Kidney (tissue), 14 donors: ENCODE results near the gene MBNL1. TPM values are rescaled to one million over a fixed set of nuclear protein-coding genes. Genes with fewer than 3 reads are reported as not detected.

Source experiments
- DNase-seq, 5 donors: peaks; one replicate each; pipeline ENCODE4 v3.0.0-alpha.2; 2013 to 2020
- FAIRE-seq: peaks from 2 replicates; lab custom pipeline; 2012; peaks lifted over from hg19 to GRCh38; lab: Jason Lieb, UNC
- H3K27ac ChIP-seq, 2 donors: one replicate each; pipeline ENCODE4 v1.7.0; 2013; ENCODE audit warnings: low read depth in 2 of 2, low read length in 2 of 2, inconsistent platforms in 1 of 2
- H3K27me3 ChIP-seq: one replicate; pipeline ENCODE4 v1.7.1; 2013; ENCODE audit warnings: low read length, inconsistent platforms; ENCODE audit not compliant: control insufficient read depth, insufficient read depth
- H3K36me3 ChIP-seq, 3 donors: one replicate each; pipeline versions ENCODE4 v1.7.0 to v1.7.1; 2013; ENCODE audit warnings: low read length in 3 of 3, control low read depth in 1 of 3, inconsistent platforms in 1 of 3; ENCODE audit not compliant: insufficient read depth in 3 of 3, control insufficient read depth in 2 of 3
- H3K4me1 ChIP-seq, 3 donors: one replicate each; pipeline versions ENCODE4 v1.7.0 to v1.7.1; 2013; ENCODE audit warnings: low read length in 3 of 3, inconsistent platforms in 1 of 3, low read depth in 1 of 3; ENCODE audit not compliant: control insufficient read depth in 2 of 3, insufficient read depth in 2 of 3
- H3K4me3 ChIP-seq, 3 donors: one replicate each; pipeline versions ENCODE4 v1.7.0 to v1.8.1; 2013; ENCODE audit warnings: low read length in 3 of 3, control low read depth in 1 of 3, inconsistent platforms in 1 of 3
- H3K9ac ChIP-seq, 3 donors: one replicate each; pipeline versions ENCODE4 v1.7.0 to v1.7.1; 2013; ENCODE audit warnings: low read length in 3 of 3, control low read depth in 1 of 3, inconsistent platforms in 1 of 3
- H3K9me3 ChIP-seq, 3 donors: one replicate each; pipeline versions ENCODE4 v1.7.0 to v1.7.1; 2013; ENCODE audit warnings: low read length in 3 of 3, control low read depth in 1 of 3, inconsistent platforms in 1 of 3; ENCODE audit not compliant: control insufficient read depth in 2 of 3, insufficient read depth in 1 of 3
- CTCF ChIP-seq: IDR thresholded peaks from 3 replicates; pipeline ENCODE4 v1.5.1; 2012; ENCODE audit warnings: mild to moderate bottlenecking, moderate library complexity, borderline replicate concordance; ENCODE audit not compliant: insufficient read depth; ENCODE audit errors: extremely low read depth
- intact Hi-C: fragments of 100-400 bp; cut with DNase I; formaldehyde crosslinking; loops from one replicate; pipeline ENCODE4 v1.11.1; 2022
- polyA plus RNA-seq: library from polyadenylated mRNA; stranded (reverse); fragments of 350-450 nt; fragmentation: Illumina TruSeq; extraction: RNeasy Lipid Tissue Mini Kit (QIAGEN cat#74804); gene quantifications from one replicate; pipeline ENCODE4 v1.2.3, GENCODE V29; 2014; ENCODE audit warnings: low read depth, low replicate concordance; ENCODE audit not compliant: insufficient read depth
- total RNA-seq: library from RNA; stranded (reverse); fragmentation: NEBNext Ultra II Directional; extraction: Animal tissue kit (Norgen Biotek cat#: 25700); gene quantifications from one replicate; pipeline ENCODE4 v1.2.1, GENCODE V29; 2021
- donor health status: control.
- donor health status: control.
- donor health status: control.
- donor health status: control.
- donor health status: control.
- donor health status: DM: yes; HTN: yes; CAD: no.
- donor health status: Normal renal cell carcinoma (clear cell type).

MBNL1 gene
- total and polyA plus RNA-seq, 2 donors from 2014 or later = 22.0 to 167 TPM

DNA sequence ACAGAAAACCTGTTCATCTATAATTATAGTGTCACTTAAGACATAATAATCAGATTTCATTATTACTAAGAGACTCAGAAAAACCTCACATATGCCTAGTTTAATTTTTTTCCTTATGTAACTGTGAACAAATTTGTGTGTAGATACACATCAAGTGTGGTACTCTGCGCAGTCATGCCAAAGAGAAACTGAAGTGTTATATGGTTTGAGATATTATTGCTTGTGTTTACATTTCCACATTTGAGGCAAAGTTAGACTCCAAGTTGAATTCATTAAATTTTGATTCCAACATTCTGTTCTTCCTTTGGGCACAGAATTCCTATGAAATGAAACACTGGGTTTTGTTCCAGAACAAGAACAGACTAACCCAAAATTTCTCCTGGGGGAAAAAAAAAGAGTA is 2.2 kb downstream of the MBNL1 start:
- FAIRE-seq = no peak
- intact Hi-C loops = no loop called here

GRCh38 chr3:152271501-152272236 is 2.9 kb downstream of the MBNL1 start:
- FAIRE-seq (no peak), DNase-seq (no peak)
- peak overlapping the region in 2 of 3 donors; percentile 27 to 95 for H3K4me3 ChIP-seq
- no peaks in the 10 kb centered on the region for H3K9me3 ChIP-seq
- TF ChIP-seq CTCF = no peak
- H3K36me3 ChIP-seq = no peaks in the 10 kb centered on the region
- intact Hi-C loops = no loop called here
- no peak overlapping the region for H3K9ac ChIP-seq
- no peaks in the 10 kb centered on the region for H3K27me3 ChIP-seq
- peaks cover 0 to 16% (median 14%) of the 10 kb centered on the region in 3 donors for H3K4me1 ChIP-seq
- H3K27ac ChIP-seq = peak overlapping the region in 1 of 2 donors; percentile 1

More for the DNA sequence above, 2.2 kb downstream of the MBNL1 start:
- peaks cover 0 to 18% (median 12%) of the 10 kb centered on the region in 3 donors for H3K4me1 ChIP-seq
- H3K27me3 ChIP-seq = no peaks in the 10 kb centered on the region
- TF ChIP-seq CTCF = no peak
- H3K4me3 ChIP-seq = peak overlapping the region in 2 of 3 donors; percentile 94 to 95
- H3K27ac ChIP-seq = no peak overlapping the region
- DNase-seq = no peak
- no peaks in the 10 kb centered on the region for H3K36me3 ChIP-seq
- peak overlapping the region in 2 of 3 donors; percentile 13 to 65 for H3K9ac ChIP-seq
- no peaks in the 10 kb centered on the region for H3K9me3 ChIP-seq

- H3K9me3 ChIP-seq = no peaks in the 10 kb centered on the region
- TF ChIP-seq CTCF = no peak
- no peak overlapping the region for H3K9ac ChIP-seq
- FAIRE-seq (no peak), DNase-seq (no peak)
- no peaks in the 10 kb centered on the region for H3K27me3 ChIP-seq
- H3K4me1 ChIP-seq = peaks cover 0 to 13% (median 7%) of the 10 kb centered on the region in 3 donors
- intact Hi-C loops = no loop called here
- no peaks in the 10 kb centered on the region for H3K36me3 ChIP-seq
- peak overlapping the region in 1 of 3 donors; percentile 8 for H3K4me3 ChIP-seq
- H3K27ac ChIP-seq = no peak overlapping the region
Measured at GRCh38 chr3:152272771-152273242, 4.1 kb downstream of the MBNL1 start.
